Stomach (tissue), 9 donors: ENCODE results near the gene USB1. TPM values are rescaled to one million over a fixed set of nuclear protein-coding genes. Genes with fewer than 3 reads are reported as not detected.
A peak's percentile ranks its signal among the peaks of the same experiment; 100 is the strongest.

Source experiments
- DNase-seq, 2 donors: peaks; one replicate each; pipeline versions ENCODE4 v3.0.0 to v3.0.0-alpha.2; 2013 to 2019
- H3K27ac ChIP-seq, 5 donors: fragments of 200-600 bp in 4 of 5; sonication (generic) in 4 of 5; one replicate each; pipeline ENCODE4 v1.5.1; 2013 to 2019; ENCODE audit warnings: mild to moderate bottlenecking in 1 of 5, moderate library complexity in 1 of 5
- H3K27me3 ChIP-seq, 3 donors: fragments of 200-600 bp; sonication (generic); one replicate each; pipeline ENCODE4 v1.5.1; 2017 to 2019; ENCODE audit warnings: mixed run types in 1 of 3
- H3K36me3 ChIP-seq, 4 donors: fragments of 200-600 bp; sonication (generic); 1 replicate in 3 of 4; 2 replicates in 1 of 4; pipeline ENCODE4 v1.5.1; 2016 to 2019
- H3K4me1 ChIP-seq, 4 donors: fragments of 200-600 bp; sonication (generic); one replicate each; pipeline ENCODE4 v1.5.1; 2016 to 2019
- H3K4me3 ChIP-seq, 4 donors: fragments of 200-600 bp; sonication (generic) in 3 of 4; one replicate each; pipeline ENCODE4 v1.5.1; 2016 to 2019; ENCODE audit warnings: mild to moderate bottlenecking in 1 of 4
- H3K9me3 ChIP-seq, 4 donors: fragments of 200-600 bp; sonication (generic); one replicate each; pipeline ENCODE4 v1.5.1; 2016 to 2019
- EP300 ChIP-seq: sonication (generic); formaldehyde crosslinking; IDR thresholded peaks from one replicate; pipeline ENCODE4 v1.6.1; 2017; ENCODE audit warnings: antibody characterized with exemption
- POLR2A ChIP-seq, 4 donors: fragments of 450-650 bp; IDR thresholded peaks; one replicate each; pipeline ENCODE4 v1.6.1; 2016; ENCODE audit warnings: antibody characterized with exemption in 4 of 4, control low read depth in 2 of 4, mild to moderate bottlenecking in 1 of 4, moderate library complexity in 1 of 4
- POLR2AphosphoS5 ChIP-seq, 3 donors: sonication (generic); formaldehyde crosslinking; IDR thresholded peaks; one replicate each; pipeline ENCODE4 v1.6.1; 2016; ENCODE audit warnings: antibody characterized with exemption in 3 of 3
- WGBS, 5 donors: extraction: QIAGEN DNeasy Blood & Tissue Kit in 3 of 5; methylation state at CpG; one replicate each; pipeline versions ENCODE4 v1.1.5 to v1.1.7; 2013 to 2018; 5-methylcytosine and 5-hydroxymethylcytosine counted together
- intact Hi-C: fragments of 100-400 bp; cut with DNase I; formaldehyde crosslinking; loops from one replicate; pipeline ENCODE4 v1.15.1; 2023; ENCODE audit warnings: low total_unique reads
- polyA plus RNA-seq, 3 donors: library from polyadenylated mRNA; stranded (reverse); fragments of 200-250 nt; gene quantifications; one replicate each; pipeline ENCODE4 v1.2.3, GENCODE V29; 2013
- total RNA-seq, 5 donors: library from RNA; depleted of rRNA; stranded (reverse); fragments of >200 nt; gene quantifications; one replicate each; pipeline versions ENCODE4 v1.1.0 to v1.2.3, GENCODE V29; 2014 to 2016
- TF ChIP-seq, protein P1 (sequence below), 7 experiments: fragments of 450-650 bp in 4 of 7; fragments of 200-600 bp in 3 of 7; sonication (generic) in 3 of 7; IDR thresholded peaks; one replicate each; pipeline ENCODE4 v1.5.1; 2016 to 2019; ENCODE audit warnings: antibody characterized with exemption in 7 of 7, control low read depth in 2 of 7, mild to moderate bottlenecking in 1 of 7
- donor health status: healthy with polysubstance abuse.
- donor health status: Bipolar disorder and iron deficiency.
- donor health status: healthy.

The USB1 gene
- total and polyA plus RNA-seq, 8 donors: 4.1 to 54.0 (median 23.4) TPM

DNA sequence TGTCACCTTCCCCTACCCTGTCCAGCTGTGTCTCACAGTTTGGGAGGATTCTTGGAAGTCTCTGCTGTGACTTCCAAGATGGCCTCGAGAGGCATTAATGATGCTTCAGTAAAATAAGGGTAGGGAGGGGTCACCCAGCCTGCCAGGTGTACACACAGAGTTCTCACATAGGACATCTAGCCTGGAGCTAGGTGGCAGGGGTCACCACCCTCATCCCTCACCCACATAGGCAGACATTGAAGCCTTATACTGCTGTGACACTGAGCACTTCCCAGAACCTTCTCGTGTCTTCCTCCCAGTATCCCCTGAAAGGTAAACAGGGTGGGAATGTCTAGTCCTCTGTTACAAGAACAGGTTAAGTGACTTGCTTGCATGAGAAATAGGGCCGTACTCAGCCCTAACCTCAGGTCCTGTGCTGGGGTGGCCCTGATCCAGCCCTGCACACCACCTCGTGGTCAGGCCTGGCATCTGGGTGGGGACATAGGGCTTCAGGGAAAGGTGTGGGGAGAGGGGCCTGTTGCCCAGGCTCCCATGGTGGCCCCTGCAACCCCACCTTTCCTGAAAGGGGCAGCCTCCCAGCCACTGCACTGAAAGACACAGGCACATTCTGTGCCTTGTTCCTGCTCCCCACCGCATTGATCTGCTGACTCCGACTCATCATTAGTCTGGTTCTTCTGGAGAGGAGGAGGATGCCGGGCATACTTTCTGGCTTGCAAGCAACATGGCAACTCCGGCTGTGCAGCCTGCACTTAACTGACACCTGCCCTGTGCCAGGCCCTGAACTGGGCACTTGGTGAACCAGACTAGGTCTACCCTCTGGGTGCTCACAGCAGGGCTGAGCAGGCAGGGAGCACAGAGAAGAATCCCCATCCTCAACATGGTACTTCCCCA, 20.7 kb downstream of the USB1 start:
- Histone ChIP-seq H3K9me3 (no peaks in the 10 kb centered on the region), H3K27me3 (peaks cover 0 to 8% (median 0%) of the 10 kb centered on the region in 3 donors), H3K4me3 (no peak overlapping the region), H3K4me1 (peaks cover 31 to 61% (median 56%) of the 10 kb centered on the region in 4 donors), H3K36me3 (peaks cover 3 to 34% (median 33%) of the 10 kb centered on the region in 4 donors), H3K27ac (peak overlapping the region; percentile 89 to 94 (median 92))
- intact Hi-C loops: no loop called here
- WGBS, 5 donors: 54 to 71% (median 58%) methylated on average over 7 to 8 of the region's 8 CpGs
- DNase-seq: no peak
- TF ChIP-seq, protein P1, sequence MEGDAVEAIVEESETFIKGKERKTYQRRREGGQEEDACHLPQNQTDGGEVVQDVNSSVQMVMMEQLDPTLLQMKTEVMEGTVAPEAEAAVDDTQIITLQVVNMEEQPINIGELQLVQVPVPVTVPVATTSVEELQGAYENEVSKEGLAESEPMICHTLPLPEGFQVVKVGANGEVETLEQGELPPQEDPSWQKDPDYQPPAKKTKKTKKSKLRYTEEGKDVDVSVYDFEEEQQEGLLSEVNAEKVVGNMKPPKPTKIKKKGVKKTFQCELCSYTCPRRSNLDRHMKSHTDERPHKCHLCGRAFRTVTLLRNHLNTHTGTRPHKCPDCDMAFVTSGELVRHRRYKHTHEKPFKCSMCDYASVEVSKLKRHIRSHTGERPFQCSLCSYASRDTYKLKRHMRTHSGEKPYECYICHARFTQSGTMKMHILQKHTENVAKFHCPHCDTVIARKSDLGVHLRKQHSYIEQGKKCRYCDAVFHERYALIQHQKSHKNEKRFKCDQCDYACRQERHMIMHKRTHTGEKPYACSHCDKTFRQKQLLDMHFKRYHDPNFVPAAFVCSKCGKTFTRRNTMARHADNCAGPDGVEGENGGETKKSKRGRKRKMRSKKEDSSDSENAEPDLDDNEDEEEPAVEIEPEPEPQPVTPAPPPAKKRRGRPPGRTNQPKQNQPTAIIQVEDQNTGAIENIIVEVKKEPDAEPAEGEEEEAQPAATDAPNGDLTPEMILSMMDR (IDR thresholded peaks at IDR 0.05): no peak
- no peak for TF ChIP-seq POLR2A (IDR thresholded peaks at IDR 0.05)

DNA sequence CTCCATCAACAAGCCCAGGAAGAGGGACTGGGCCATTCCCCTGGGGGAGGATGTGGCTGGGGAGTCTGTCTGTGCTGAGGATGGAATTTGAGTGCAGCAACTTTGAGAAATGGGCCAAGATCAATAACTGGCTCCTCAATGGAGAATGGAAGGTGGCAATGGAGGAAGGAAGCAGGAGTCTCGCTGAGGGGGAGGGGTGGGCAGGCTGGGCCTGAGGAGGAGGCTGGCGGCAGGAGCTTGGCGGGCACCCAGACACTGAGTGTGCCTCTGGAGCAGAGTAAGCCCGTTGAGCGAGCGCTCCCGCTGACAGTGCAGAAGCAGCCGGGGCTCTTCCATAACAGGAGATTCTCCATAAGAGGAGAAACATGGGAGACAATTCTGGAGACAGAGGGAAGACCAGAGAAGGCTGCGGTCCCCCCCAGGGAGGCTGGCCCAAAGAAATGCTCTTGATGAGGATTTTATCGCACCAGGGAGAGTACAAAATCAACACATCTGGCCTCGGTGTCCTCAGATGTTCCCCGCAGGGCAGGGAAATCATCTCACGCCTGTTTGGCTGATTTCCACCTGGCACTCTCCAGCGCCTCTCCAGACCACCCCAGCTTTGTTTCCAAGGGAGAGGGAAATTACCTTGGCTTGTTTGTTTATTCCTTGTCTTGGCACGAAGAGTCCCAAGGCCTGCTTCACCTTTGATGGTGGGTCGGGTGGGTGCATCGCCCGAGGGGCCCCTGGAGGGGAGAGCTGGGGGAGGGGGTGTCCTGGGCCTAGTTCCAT, 21.6 kb downstream of the USB1 start:
- Histone ChIP-seq H3K36me3 (peaks cover 3 to 25% (median 24%) of the 10 kb centered on the region in 4 donors), H3K4me3 (no peak overlapping the region), H3K9me3 (no peaks in the 10 kb centered on the region), H3K27ac (peak overlapping the region; percentile 89 to 94 (median 92)), H3K27me3 (peaks cover 0 to 16% (median 0%) of the 10 kb centered on the region in 3 donors), H3K4me1 (peaks cover 39 to 70% (median 65%) of the 10 kb centered on the region in 4 donors)
- WGBS, 5 donors: 10 to 17% (median 13%) methylated on average over 18 of the region's 18 CpGs
- intact Hi-C loops: no loop called here
- peak; percentile 87 to 88 for DNase-seq
- peak in 1 of 3 donors; percentile 29 for TF ChIP-seq POLR2AphosphoS5 (IDR thresholded peaks at IDR 0.05)
- no peak for TF ChIP-seq EP300

DNA sequence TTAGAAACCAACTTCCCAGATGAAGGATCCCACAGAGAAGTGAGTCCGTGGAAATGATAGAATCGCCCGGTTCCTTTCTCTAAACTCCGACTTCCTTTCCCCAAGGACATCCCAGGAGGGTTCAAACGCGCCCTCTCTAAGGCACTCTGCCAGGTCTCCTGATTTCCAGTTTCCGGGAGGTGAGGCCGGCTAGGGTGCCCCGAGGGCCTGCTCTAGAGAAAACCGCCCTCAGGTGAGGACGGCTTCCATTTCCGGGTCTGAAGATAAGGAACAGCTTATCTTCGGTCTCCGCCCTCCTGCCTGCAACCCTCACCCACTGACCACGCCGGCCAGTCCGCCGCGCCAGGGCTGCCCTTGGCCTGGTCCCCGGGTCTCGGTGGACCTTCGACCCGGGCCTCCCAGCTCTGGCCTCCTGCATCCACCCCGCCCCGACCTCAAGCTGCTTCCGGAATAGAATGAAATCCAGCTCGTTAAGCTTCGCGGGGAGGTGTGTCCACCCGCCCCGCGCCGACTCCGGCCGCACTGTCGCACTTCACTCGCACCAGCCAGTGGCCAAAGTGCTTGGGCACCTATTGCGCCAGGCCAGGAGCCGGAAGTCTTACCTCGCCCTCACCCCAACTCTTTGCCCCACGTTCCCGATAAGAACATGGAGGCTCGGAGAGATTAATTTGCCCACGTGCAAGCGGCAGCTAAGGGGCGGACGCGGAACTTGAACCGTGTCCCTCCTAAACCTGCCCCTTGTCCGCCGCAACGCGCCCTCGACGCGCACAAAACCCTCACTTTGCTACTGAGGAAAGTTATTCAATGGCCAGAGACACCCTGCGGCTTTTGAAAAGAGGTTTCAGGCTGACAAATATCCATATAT, 23.5 kb downstream of the USB1 start:
- peak; percentile 92 to 94 for DNase-seq
- 4 to 15% (median 9%) methylated on average over 34 to 57 of the region's 57 CpGs for WGBS, 5 donors
- peaks cover 0 to 6% (median 5%) of the 10 kb centered on the region in 4 donors for H3K36me3 ChIP-seq
- peak overlapping the region; percentile 80 to 95 (median 84) for H3K4me3 ChIP-seq
- peaks cover 0 to 16% (median 0%) of the 10 kb centered on the region in 3 donors for H3K27me3 ChIP-seq
- peak overlapping the region; percentile 89 to 94 (median 92) for H3K27ac ChIP-seq
- intact Hi-C loops: no loop called here
- TF ChIP-seq POLR2A (IDR thresholded peaks at IDR 0.05): no peak
- peak in 2 of 3 donors; percentile 64 to 73 for TF ChIP-seq POLR2AphosphoS5 (IDR thresholded peaks at IDR 0.05)
- H3K4me1 ChIP-seq: peaks cover 58 to 90% (median 84%) of the 10 kb centered on the region in 4 donors
- no peaks in the 10 kb centered on the region for H3K9me3 ChIP-seq

DNA sequence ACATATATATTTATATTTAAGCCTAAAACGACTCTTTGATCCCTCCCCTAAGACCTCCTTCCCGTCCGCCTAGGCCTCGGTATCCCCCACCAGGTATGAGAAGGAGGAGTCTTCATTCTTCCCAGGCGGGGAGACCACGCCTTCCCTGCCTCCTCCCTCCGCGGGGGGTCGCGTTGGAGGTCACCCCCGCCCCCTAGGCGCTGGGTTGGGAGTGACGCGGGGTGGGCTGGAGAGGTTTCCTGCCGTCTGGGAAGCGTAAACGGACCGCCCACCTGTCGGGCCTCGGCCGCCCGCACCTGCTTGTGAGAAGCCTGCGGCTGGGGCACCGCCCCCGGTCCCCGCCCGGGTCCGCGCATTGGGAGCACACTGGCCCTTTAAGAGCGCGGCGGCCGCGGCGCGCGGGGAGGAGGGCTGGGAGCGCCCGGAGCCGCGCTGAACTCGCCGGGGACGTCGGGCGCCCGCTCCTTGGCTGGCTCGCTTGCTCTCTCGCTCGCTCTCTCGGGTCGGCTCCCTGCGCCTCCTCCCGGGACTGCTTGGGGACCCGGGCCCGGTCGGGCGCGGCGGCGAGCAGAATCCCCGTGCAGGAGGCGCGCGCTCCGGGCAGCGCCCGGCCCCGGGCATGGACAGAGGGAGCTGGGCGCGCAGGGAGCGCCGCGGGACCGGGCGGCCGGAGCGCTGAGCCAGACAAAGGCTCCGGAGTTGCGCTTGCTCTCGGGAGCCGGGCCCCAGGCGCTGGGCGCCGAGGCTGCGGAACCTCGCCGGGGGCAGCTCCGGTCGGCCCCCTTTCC, 24.3 kb downstream of the USB1 start, which contains the start of gene MMP15:
TSS of gene MMP15 (plus strand) at position 404 of the 788 bp plus-strand sequence. CDS start 597 bp downstream, outside the sequence.
- H3K4me1 ChIP-seq: peaks cover 63 to 96% (median 91%) of the 10 kb centered on the region in 4 donors
- H3K9me3 ChIP-seq: no peaks in the 10 kb centered on the region
- peak; percentile 94 to 97 for DNase-seq
- TF ChIP-seq POLR2AphosphoS5 (IDR thresholded peaks at IDR 0.05) (peak in 2 of 3 donors; percentile 73 to 75), POLR2A (IDR thresholded peaks at IDR 0.05) (peak in 1 of 4 donors; percentile 15), EP300 (no peak)
- TF ChIP-seq, protein P1 (IDR thresholded peaks at IDR 0.05): no peak
- H3K27ac ChIP-seq: peak within 1 kb of the TSS; percentile 89 to 94 (median 92)
- H3K4me3 ChIP-seq: peak within 1 kb of the TSS; percentile 80 to 95 (median 84)
- H3K27me3 ChIP-seq: peaks cover 0 to 16% (median 0%) of the 10 kb centered on the region in 3 donors
- intact Hi-C loops: no loop called here
- 0 to 1% (median 0%) methylated on average over 13 to 90 of the region's 90 CpGs for WGBS, 5 donors
- no peaks in the 10 kb centered on the region for H3K36me3 ChIP-seq
